HTERT RPE-1 (cell line): ENCODE measurements around the gene STARD10.

Experiments
- in situ Hi-C: fragments of 300-500 bp; cut with MboI; formaldehyde crosslinking; loops from 4 replicates; pipeline ENCODE4 v1.14.3; 2020; ENCODE audit warnings: low sequenced_read_pairs

Gene STARD10

DNA sequence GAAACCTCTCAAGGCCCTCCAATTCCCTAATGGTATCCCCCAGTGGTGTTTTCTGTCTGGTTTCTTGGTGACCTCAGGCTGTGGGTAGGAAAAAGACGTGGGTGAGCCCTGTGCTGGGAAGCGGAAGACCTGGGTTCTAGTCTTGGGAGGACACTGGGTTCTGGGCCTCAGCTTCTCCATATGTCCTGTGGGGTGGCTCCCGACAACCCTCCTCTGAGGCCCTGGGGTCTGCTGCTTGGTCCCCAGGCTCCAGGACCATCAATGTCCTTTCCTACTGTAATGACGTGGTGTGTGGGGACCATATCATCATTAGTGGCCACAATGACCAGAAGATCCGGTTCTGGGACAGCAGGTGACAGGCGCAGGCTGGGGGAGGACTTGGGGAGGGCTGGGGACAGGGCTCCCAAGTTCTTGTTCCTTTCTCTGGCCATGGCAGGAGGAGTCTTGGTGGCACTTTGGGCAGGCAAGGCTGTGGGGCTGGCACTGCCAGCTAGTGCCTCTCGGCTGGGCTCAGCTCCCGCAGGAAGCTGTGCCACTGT lies 33.2 kb upstream of the STARD10 start:
- in situ Hi-C loops, result loop anchor here (25.0 kb wide), 1 partner anchor 360 kb away; no protein-coding TSS in a partner anchor

DNA sequence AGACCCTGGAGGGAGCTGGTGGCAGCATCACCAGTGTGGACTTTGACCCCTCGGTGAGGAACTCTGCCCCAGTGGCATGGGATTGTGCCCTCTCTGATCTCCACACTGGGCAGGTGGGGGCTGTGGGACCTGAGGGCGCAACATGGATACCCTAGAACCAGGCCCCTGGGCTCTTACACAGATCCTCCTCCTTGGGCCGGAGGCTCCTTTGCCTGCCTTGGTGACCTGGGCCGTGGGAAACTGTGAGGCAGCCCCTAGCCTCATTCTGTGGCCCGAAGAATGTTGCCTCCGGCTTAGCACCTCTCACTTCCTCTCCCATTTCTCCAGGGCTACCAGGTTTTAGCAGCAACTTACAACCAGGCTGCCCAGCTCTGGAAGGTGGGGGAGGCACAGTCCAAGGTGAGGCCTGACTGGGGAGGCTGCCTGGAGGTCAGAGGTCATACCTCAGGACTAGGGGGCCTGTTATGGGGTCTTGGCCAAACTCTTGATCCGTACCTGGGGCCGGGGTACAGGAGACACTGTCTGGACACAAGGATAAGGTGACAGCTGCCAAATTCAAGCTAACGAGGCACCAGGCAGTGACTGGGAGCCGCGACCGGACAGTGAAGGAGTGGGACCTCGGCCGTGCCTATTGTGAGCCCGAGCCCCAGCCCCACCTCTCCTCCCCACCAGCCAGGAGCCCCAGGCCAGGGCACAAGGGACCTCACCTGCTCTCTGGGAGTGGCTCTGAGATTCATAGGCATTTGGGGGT lies 32.5 kb upstream of the STARD10 start:
- in situ Hi-C loops, result loop anchor here (25.0 kb wide), 1 partner anchor 361 kb away; no protein-coding TSS in a partner anchor

DNA sequence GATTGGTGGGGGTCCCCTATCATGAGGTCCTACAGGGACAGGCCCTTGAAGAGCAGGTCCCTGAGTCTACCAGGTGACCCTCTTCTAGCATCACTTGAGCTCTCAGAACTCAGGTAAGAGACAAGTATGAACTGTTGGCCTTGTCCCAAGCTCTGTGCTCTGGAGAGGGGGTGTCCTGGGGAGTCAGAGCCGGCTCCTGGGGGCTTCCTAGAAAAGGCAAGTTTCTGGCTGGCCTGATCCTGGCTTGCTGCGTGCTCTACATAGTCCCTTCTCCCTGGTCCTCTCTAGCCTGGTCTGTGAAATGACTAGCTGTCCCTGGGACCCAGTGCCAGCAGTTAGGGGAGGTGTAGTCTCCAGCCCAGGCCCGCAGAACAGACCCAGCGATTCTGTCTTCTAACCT lies 31.8 kb upstream of the STARD10 start:
- in situ Hi-C loops, result loop anchor here (25.0 kb wide), 1 partner anchor 362 kb away; no protein-coding TSS in a partner anchor

DNA sequence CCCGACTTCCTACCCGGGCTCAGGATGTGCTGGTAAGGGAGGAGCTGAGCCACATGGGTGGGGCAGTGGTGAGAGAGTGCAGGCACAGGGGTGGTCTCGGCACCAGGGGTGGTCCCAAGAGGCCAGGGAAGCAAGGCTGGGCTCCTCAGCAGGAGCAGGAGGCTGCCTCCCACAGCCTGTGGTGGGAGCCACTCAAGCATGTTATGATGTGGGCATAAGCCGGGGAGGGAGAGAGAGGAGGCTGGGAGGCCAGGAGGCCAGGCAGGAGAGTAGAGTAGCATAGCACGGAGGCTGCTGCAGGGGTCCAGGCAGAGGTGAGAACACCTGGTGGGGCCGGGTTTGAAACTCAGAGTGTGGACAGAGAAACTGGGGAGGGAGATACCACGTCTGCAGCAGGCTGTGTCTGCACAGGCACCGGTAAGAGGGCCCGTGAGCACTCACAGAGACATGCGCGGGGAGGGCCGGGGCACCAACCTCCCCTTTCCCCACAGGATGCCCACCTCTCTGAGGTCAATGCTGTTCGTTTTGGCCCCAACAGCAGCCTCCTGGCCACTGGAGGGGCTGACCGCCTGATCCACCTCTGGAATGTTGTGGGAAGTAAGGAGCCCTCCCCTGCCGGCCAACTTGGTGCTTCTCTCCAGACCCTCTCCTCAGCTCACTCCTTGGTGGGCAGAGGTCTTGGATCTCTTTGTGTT lies 31.1 kb upstream of the STARD10 start:
- in situ Hi-C loops, result loop anchor here (25.0 kb wide), 1 partner anchor 362 kb away; no protein-coding TSS in a partner anchor

DNA sequence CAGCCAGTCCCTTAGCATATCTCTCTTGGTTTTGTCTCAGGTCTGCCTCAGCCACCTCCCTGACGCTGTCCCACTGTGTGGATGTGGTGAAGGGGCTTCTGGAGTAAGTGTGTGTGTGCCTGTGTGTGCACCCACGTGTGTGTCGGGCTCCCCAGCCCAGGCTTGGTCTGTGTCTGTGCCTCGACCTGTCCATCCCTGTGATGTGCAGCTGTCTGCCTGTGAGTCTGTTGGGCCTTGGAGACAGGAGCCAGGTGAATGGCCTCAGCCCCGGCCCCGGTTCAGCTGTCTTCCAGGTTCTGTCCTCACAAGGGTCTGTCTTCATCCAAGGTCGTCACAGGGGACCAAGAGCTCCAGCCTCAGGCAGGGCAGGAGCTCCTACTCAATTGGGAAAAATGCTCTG lies 30.2 kb upstream of the STARD10 start:
- in situ Hi-C loops, result no loop called here

DNA sequence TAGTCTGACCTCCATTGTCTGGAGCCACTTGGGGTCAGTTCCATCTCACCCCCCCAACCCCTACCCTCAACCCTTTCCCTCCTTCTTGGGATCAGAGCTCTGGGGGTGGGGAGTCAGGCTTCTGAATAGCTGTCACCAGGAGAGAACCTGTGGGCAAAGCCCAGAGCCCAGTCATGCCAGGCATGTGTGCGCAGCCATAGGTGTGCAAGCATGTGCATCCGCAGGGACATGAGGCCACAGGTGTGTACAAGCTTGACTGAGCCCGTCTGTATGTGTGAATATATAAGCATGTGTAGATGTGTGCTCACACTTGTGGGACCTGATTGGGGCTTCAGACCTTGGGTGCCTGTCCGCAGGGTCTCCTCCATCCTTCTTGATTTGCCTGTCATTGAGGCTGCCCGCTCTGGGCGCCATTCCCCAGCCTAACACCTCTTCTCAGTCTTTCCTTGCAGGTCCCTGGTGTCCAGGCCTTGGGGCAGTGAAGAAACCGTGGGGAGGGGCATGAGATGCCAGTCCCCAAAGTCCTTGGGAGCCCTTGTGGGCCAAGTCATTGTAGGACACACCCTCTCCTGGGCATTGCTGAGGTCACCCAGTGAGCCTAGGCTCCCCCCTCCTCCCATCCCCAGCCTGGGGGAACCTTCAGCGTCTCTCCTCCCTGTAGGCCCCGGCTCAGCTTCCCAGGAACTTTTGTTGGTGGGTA lies 29.4 kb upstream of the STARD10 start:
- in situ Hi-C loops, result no loop called here

DNA sequence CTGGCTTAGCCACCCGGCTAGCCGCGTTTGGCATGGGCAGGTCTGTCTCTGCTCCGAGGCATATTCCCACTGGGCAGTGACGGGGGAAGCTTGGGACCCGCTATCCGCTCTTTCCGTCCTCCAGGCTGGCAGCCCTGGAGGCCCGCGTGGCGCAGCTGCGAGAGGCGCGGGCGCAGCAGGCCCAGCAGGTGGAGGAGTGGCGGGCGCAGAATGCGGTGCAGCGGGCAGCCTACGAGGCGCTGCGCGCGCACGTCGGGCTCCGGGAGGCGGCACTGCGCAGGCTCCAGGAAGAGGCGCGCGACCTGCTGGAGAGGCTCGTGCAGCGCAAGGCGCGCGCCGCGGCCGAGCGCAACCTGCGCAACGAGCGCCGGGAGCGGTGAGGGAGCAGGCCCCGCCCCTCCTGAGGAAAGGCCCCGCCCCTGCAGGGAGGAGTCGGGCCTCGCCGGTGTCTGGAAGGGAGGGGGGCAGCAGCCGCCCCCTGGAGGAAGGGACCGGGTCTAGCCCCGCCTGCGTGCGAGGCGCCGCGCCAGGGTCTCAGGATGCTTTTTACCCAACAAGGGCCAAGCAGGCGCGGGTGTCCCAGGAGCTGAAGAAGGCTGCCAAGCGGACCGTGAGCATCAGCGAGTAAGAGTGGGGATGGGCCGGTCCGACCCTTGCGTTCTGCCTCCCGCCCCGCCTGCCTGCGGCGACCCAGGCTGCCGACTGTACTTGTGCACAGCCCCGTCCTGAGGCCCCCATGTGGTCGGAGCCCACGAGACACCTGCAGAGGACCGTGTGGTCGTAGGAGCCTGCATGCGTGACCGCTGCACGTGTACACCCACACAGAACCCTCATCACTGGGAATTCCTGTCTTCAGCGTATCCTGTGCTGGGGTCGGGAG lies 28.3 kb upstream of the STARD10 start:
- in situ Hi-C loops, result no loop called here

DNA sequence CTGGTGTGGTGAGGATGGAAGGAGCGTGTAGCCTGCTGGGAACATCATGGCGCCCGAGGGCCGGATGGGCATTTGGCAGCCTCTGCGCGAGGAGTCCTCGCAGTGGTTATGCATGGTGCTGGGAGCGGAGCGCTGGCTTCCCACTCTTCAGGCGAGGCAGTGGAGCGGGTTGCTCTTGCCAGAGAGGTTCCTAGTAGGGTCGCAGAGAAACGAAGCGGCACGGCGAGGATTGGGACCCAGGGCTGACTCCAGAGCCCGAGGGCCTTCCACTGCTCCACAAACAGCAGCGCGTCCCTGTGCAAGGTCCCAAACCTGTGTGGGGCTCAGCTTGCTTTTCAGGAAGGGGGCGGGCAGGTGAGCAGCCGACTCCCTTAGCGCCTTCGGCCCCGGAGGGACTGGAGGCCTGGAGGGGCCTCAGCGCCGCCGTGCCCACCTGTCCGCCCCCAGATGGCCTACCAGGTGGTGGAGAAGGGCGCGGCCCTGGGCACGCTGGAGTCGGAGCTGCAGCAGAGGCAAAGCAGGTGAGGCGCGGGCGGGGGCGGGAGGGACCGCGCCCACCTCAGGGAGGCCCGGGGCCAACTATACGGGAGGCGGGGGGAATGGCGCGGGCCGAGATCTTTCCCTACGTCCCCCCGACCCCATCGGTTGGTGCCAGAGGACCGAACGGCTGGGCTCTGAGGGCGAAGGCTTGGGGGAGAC lies 27.5 kb upstream of the STARD10 start:
- in situ Hi-C loops, result no loop called here

DNA sequence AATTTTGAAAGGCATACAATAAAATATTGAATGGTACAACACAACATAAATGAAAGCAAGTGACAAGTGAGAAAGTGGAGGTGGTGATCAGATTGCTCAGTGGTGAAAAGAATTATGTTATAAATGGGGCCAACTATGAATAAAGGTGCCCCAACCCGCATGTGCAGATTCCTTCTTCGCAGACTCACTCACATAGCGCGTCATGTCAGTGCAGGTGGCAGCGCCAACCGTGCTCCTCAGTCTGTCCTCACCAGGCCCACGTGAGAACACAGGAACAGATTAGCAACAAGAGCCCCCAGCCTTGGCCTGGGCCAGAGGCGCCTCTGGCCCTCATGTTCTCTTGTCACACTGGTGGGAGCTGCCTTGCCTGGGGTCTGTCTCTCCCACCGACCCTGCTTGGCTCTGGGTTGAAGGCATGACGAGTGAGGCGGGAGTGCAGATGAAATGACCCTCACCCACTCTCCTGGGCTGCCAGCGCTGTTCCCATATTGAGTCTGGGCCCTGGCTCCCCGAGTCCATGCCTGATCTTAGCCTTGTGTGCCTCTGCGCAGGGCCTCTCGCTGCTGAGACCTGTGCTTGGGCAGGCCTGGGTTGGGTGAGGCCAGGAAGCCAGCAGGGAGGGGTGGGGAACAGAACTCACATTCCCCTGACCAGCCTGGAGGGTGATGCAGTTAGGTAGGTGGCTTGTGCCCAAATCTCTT lies 26.7 kb upstream of the STARD10 start:
- in situ Hi-C loops, result no loop called here

DNA sequence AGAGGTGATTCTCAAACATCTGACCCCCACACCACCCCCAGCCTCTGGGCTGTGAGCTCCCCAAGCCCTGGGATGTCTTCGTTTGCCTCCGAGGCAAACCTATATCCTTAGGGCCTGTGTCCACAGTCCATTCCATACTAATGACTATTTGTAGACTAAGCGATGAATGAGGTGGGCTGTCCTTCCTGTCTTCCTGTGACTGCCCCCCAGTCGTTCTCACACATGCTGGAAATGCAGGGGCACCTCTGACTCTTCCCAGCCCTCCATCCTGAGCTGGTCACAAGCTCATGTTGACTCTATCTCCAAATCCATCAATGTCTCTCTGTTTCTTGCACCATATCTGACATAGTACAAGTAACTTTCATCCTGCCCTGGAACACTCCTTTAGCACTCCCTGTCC lies 25.1 kb upstream of the STARD10 start:
- in situ Hi-C loops, result no loop called here

DNA sequence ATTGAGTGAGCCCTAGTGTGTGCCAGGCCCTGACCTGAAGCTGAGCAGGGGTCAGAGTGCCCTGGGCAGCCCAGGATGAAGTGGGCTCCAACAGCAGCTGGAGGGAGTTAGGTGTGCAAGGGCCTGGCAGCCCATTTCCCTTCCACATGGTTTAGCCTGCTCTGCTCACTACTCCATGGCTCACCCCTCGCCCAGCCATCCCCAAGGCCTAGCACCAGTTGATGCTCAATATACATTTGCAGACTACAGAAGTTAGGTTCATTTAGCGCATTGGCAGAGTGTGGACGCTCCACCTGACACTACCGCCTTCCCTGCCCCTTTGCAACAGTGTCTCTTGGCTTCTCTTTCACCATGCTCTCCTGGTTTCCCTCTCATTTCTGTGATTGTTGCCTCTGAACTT lies 24.1 kb upstream of the STARD10 start:
- in situ Hi-C loops, result no loop called here

DNA sequence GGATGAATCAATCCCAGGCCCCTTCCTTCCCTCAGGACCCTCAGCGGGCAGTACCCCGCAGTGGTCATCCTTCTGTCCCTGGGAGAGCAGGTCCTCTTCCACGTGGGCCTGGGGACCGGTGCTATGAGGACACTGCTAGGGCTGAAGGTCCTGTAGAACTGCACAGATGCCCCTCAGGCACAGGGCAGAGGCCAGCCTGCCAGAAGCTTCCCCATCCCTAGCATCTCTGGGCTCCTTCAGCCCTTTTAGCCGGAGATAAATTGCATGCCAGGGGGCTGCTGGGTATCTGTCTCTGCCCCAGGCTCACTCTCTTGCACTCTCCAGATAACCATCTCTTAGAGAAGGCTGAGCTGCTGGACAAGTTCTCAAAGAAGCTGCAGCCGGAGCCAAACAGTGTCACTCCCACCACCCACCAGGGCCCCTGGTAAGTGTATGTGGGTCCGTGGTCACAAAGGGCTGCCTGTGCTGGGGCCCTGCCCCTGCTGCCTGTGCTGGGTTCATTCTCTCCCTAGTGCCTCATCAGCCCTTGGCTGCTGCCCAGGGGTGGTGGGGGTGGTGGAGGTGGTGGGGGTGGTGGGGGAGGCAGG lies 22.6 kb upstream of the STARD10 start:
- in situ Hi-C loops, result no loop called here

DNA sequence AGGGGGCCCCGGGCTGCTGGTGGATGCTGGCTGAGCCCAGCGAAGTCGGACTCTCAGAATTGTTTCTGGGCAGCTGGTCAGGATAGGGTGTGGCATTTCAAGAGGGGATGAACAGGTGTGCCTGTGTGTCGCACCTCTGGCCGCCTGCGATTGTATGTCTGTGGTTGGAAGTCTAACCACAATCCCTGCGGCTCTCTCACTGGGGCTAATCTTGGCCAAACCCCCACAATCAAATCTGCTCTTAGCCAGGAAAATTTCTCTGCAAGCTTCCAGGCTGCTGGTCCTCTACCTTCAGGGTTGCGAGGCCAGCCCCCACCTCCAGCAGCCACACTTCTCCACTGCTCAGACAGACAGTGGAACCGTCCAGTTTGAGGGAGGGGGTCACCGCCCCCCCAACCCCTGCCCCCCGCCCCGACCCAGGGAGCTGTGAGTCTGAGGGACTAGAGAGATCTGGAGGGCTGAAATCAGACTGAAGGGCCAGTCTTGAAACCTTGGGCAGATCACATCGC lies 21.3 kb upstream of the STARD10 start:
- in situ Hi-C loops, result no loop called here

DNA sequence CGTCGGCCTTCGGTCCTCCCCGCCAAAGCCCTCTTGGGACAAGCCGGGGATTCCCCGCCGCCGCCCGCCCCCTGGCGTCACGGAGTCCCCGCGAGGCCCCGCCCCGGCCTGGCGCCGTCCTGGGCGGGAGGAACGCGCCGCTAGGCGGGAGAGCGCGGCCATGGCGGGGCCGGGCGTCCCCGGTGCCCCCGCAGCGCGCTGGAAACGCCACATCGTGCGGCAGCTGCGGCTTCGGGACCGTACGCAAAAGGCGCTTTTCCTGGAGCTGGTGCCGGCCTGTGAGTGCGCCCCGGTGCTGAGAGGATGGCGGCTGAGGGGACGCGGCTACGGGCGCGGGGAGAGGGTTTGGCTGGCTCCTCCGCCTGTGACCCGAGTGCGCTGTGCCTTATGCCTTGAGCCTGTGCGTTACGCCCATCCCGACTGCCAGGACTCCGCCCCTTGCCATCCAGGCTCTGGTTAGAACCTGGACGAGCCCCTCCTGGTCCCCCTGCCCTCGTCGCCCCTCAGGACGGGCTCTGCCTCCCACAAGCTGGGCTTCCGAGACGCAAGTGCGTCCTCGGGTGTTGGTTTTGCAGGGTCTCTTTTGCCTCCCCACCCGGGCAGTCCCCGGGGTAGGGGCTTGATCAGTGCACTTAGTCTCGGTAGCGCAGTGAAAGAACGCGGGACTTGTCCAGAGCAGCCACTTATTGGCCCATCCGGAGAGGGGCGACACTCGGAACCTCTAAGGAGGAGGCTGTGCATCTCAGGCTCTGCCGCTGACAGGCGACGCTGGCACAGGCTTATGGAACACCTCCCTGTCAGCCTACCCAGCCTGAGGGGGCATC lies 20.7 kb upstream of the STARD10 start, which contains the start of gene ATG16L2:
TSS of gene ATG16L2 (plus strand) at position 126 of the 824 bp plus-strand sequence. CDS start at position 161, 35 bp downstream.
- in situ Hi-C loops, result no loop called here

DNA sequence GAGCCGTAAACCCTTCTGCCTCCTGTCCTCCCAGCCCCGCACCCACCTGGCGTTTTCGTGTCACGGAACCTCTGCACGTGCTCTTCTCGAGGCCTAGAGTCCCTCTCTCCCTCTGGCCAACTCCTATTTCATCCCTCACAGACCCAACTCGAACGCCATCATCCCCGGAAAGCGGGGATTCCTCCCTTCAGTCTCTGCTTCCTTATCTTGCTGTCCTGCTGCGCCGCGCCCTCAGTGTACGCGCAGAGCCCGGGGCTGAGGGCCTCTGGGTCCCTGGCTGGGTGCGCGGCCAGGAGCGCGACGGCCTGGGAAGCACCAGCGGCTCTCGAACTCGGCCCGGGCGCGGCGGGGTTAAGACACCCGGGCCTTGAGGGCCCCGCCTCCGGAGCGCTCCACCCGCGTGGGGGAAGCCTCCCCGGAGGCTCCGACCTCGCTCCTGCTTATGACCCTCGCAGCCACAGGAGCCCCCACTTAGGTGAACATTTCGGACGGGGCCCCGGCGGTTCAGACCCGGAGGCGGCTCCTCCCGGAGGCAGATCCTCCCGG lies 20.0 kb upstream of the STARD10 start:
- in situ Hi-C loops, result no loop called here

DNA sequence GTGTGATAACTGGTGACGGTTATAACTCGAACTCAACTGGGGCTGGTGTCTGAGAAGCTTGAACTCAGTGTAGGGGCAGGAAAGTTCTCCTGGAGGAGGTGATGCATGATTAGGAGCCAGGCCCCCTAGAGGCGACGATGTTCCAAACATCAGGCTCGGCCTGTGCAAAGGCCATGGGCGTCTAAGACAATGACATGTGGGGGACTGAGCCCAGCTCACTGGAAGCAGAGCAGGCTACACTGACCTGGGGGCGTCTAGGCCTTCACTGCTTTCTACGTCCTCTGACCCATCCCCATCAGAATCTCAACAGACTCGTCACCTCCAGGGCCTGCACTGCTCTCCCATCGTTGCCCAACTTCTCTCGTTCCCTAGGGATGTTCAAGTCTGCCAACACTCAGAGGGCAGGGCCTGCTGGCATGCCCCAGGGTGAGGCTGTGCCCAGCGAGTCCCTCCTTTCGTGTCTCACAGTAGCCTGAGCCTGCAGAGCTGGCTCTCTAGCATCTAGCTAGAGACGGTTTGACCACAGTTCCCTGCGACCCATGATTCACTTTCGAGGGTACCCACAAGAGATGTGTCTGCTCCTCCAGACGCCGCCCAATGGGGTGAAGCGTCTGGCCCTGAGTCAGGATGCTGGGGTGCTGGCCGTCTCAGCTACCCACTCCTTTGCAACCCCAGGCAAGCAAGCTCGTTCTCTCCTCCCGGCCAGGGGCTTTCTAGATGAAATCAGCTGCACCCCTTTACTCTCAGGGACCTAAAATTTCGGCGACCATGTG lies 19.3 kb upstream of the STARD10 start:
- in situ Hi-C loops, result no loop called here

DNA sequence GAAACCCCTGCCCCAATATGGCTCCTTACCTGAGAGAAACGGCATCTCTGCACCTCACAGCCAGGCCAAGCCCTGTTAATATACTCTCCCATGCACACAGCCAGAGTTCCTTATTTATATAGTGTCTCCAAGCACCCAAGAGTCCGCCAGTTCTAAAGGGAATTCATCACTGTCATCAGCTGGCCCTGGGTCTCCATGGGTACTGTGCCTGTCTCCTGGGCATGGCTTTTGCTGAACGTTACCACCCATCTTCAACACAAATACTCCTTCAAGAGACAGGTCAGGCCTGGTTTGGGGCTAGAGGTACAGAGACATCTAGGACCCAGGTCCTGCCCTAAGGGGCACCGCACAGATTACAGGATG lies 18.7 kb upstream of the STARD10 start:
- in situ Hi-C loops, result no loop called here
